GM21529 (cell line): ENCODE data around the gene B4GALT1.

Source experiments
- ATAC-seq: cut with Tn5 transposase; IDR thresholded peaks from one replicate; pipeline ENCODE4 v1.9.1; 2021; ENCODE audit not compliant: unreplicated experiment

The B4GALT1 gene

DNA sequence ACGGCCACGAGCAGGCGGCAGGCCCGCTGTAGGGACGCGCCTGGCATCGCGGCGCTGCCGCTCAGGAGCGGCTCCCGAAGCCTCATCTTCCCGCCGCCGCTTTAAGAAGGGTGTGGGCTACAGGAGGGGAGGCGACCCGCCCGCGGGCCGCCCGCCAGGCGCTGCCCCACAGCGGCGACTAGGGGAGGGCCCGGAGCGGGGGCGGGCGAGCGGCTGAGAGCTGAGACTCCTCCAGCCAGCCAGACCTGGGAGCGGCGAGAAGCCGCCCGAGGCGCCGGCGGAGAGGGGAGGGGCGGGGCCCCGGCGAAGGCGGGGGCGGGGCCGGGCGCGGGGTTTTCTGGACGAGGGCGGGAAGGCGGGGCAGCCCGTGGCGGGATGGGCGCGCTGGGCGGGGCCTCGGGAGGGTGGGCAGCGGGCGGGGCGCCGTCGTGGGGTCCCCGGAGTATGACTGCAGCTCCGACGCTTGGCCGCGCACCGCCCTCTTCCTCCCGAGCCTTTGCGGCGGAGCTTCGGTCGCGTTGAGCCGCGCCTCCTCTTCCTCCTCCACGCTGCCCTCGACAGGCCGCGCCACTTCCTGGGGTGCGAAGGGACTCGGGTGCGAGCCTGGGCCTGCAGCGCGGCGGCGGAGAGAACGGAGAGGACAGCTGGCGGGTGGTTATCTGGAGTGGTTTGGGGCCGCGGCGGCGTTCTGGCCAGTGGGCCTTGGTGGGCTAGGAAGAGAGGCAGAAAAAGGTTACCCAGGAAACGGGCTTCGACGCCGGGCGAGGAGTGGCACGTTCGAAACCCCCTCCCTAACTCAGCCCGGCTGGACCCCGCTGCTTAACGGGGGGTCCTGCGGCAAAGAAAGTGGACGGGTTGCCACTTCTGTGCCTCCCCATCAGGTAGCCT lies at the start of gene B4GALT1:
TSS of gene B4GALT1 (minus strand) at position 253 of the 888 bp plus-strand sequence. CDS start at position 86, 167 bp downstream.
- ATAC-seq, result peak; percentile 54

DNA sequence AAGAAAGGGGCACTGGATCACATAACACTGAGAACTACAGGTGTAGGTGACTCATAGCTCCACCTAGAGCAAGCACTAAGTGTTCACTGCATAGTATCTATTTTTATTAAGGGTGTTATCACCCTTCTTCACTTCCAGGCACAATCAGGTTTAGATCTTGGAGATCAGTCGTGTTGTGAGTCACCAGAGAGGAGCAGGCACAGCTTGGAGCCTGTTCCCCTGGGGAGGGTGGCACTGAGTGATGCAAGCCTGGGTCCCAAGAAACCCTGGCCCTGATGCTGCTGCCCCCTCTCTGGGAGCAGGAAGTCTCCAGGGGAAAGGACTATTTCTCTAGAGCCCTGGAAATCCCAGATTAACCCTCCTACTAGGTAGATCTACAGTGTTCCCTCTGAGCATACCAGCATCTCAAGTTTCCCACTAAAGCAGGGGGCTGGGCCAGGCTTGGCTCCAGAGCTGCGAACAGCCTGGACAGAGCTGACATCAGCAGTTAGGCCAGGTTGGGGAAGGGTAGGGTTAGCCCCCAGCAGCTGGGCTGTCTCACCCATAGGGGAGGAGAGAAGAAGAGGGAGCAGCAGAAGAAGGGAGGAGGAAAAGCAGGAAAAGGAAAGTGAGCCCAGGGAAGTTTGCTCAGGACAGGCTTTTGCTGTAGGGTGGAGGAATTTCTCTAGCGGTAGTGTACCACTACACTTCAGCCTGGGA lies 44.7 kb upstream of the B4GALT1 start:
- no peak for ATAC-seq

DNA sequence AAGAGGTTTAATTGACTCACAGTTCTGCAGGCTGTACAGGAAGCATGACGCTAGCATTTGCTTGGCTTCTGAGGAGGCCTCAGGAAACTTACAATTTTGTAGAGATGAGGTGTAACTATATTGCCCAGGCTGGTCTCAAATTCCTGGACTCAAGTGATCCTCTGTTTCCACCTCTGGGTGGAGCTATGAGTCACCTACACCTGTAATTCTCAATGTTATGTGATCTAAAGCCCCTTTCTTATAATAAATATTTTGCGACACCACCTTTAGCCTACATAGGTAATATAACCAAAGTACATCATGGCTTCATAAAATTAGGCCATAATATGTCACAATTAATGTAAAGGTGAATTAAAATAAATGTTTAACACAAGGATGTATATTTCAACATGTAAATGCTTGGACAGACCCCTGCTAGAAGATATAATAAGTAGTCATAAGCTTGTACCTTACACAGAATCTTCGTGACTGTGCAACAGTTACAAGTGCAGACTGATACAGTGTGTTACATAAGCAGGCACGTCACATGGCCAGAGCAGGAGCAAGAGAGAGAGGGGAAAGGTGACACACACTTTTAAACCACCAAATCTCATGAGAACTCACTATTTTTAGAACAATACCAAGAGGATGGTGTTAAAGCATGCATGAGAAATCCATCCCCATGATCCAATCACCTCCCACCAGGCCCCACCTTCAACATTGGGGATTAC lies 43.0 kb upstream of the B4GALT1 start:
- ATAC-seq, result no peak

DNA sequence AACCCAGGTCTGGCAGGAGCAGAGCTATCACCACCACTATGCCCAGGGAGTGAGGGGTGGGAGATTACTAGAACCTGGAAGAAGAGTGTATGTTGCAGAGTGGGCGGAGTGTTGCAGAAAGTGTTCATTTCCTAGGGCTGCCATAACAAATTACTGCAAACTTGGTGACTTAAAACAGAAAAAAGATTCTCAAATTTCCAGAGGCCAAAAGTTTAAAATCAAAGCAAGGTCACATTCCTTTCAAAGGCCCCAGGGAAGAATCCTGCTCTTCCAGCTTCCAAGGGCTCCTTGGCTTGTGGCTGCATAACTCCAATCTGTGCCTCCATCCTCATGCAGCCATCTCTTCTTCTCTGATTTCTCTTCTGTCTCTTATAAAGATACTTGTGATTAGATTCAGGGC lies 42.3 kb upstream of the B4GALT1 start:
- no peak for ATAC-seq

GRCh38 chr9:33202552-33203201 lies 35.5 kb upstream of the B4GALT1 start:
- ATAC-seq, result peak; percentile 99

DNA sequence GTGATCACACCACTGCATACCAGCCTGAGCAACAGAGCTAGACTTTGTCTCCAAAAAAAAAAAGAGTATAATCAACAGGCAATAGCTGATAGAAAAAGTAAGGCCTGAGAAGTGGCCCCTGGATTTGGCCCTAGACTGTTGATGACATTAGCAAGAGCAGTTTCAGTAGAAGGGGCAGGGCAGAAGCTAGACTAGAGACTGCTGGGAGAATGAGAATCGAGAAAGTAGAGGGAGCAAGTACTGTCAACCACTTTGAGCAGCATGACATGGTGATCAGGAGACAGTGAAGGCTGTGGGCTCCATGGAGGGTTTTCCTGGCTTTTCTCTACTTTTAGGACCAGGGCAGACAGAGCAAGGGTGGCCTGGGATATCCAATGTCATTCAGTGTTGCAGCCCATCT lies 34.9 kb upstream of the B4GALT1 start:
- ATAC-seq, result peak; percentile 73

DNA sequence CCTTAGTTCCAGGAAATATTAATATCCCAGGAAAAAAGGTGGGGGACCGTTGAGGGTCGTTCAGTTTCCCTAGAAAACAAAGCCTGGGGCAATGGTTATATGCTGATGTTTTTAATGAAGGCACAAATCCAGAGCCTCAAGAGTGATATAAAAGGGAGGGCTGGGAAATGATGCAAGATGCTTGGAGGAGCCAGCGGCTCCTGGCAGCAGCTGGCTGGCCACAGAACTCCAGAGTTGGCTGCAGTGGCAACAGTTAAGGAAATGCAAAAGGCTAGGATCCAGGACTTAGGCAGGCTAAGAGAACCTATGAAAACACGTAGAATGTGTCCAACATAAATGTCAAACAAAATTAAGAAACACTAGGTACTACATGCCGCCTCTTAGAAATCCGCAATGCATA lies 31.0 kb upstream of the B4GALT1 start:
- ATAC-seq, result no peak

DNA sequence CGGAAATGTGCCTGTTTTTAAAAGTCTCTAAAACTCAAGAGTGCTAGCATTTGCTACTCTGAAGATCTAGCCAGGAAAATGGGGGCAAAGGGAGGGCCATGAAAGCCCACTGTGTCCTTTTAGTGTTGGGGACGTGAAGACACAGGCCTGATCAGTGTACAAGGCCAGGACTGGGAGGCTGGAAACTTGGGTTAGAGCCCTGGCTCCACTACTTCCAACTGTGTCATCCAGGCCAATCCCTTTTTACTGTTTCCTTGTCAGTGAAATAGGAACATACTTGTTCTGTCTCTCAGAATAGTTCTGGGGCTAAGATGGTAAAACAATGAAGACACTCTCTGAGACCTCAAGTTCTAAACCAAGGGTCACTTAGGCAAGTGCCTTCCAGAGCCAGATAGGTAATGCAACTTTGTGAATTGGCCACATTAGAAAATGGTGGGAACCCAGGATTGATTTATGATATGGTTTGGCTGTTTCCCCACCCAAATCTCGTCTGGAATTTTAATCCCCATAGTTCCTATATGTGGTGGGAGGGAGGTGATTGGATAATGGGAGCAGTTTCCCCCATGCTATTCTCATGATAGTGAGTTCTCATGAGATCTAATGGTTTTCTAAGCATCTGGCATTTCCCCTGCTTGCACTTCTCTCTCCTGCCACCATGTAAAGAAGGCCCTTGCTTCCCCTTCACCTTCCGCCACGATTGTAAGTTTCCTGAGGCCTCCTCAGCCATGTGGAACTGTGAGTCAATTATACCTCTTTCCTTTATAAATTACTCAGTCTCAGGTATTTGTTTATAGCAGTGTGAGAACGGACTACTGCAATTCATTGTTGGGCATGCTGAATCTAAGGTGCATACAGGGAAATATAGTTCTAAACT lies 30.4 kb upstream of the B4GALT1 start:
- ATAC-seq, result no peak

DNA sequence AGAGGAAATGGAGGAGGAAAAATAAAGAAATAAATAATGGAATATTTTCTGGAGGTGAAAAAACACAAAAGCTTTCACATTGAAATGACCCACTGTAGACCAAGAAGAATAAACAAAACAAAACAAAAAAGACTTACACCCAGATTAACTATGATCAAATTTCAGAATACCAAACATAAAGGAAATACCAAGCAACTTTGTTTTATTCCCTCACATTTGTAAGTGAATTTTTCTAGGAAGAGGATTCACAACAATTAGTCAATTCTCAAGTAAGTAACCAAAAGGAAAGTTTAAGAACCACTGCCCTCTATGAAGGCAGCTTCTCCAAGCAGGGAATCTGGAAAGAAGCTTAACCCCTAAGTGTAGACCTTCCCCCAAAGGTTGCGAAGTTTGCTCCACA lies 29.6 kb upstream of the B4GALT1 start:
- no peak for ATAC-seq

DNA sequence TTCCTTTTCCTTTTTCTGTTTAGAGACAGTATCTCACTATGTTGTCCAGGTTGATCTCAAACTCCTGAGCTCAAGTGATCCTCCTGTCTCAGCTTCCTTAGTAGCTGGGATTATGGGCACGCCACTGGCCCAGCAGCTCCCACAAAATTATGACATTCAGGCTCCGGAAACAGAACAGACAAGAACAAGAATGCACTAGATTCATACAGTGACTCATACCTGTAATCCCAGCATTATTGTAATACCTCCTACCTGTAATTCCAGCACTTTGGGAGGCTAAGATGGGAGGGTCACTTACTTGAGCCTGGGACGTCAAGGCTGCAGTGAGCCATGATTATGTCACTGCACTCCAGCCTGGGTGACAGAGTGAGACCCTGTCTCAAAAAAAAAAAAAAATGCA lies 26.7 kb upstream of the B4GALT1 start:
- ATAC-seq, result no peak

DNA sequence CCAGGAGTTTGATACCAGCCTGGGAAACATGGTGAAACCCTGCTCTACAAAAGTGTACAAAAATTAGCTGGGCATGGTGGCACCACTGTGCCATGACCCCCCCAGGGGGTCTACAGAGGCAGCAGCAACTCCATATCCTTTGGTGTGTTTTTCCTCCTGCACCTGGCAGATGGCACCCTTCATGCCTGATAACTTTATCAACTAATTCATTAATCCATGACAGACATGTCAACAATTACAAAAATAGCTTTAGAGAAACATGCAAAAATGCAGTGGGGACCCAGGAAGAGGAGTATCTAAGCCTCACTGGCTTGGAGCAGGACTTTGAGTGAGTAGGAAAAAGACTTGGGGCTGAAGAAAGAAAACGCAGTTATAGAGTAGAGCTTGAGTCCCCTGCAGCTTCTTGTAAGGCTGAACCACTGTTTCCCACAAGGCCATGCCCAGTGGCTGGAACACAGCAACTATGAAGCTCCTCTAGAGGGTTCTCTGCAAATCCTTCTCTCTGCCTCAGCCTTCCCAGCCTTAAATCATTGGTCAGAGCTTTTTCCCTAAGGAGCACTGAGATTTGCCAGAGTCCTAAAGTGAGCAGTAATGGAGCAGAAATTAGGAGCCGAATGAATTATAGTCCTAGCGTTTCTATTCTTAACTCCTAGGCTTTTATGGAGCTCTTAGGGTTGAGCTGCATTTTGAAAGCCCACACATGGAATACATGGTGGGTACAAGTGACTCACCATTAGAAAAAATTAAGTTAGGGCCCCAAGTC lies 25.5 kb upstream of the B4GALT1 start:
- no peak for ATAC-seq

DNA sequence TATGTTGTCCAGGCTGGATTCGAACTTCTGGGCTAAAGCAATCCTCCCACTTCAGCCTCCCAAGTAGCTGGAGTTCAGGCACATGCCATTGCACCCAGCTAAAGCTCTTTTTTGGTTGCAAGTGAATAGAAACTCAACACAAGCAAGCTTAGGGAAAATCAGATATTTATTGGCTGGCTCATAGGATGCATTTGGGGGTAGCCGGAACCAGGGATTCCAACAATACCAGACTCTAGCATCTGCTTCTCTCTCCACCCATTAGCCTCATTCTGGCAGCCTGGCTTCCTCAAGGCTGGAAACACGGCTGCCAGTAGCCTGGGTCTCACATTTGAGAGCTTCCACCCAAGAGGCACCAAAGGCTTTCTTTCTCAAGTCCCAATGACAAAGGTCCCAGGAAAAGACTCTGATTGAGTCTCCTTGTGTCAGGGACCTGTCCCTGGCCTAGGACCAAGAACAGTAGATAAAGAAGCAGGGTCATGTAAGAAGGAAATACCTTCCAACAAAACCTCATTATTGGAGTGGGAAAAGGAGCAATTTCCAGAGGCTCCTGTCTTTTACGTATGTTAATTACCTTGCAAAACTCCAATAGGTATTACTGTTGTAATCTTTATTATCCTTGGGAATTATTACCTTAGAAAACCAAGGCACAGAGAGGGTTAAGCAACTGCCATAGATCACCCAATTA lies 23.0 kb upstream of the B4GALT1 start:
- ATAC-seq, result no peak

GRCh38 chr9:33189331-33189791 lies 22.2 kb upstream of the B4GALT1 start:
- no peak for ATAC-seq

- no peak for ATAC-seq
These were observed 21.6 kb upstream of the B4GALT1 start for GRCh38 chr9:33188711-33189110.

DNA sequence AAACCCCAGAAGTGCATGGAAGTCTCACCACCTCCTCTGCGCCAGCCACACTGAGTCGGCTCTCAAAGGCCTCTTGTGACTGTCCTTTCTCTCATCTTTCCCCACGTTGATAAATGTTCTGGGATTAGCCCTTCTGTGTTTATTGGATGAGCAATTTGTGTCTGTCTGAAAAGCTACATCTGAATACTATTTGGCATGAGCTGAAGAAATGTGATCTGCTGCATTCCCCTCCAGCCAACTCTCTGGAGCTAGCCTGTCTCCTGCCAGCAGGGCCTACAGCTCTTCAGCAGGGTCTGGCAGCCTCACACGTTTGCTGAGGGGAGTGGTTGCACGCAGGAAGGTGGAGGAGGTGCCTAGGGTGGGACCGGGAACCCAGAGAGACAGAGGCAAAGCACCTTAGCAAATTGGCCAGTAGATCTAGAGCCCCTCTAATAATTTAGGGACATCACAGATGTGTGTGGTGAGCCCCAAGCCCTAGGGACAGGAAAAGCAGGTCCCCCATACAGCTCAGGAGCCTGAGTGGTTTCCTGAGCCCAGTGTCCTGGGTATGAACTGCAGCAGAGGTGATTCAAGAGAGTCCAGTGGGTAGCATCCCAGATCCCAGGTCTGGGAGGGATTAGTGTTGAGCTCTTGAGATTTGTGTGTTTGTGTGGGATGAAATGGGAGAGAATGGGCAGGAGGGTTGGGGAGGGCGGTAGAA lies 20.5 kb upstream of the B4GALT1 start:
- ATAC-seq, result no peak

DNA sequence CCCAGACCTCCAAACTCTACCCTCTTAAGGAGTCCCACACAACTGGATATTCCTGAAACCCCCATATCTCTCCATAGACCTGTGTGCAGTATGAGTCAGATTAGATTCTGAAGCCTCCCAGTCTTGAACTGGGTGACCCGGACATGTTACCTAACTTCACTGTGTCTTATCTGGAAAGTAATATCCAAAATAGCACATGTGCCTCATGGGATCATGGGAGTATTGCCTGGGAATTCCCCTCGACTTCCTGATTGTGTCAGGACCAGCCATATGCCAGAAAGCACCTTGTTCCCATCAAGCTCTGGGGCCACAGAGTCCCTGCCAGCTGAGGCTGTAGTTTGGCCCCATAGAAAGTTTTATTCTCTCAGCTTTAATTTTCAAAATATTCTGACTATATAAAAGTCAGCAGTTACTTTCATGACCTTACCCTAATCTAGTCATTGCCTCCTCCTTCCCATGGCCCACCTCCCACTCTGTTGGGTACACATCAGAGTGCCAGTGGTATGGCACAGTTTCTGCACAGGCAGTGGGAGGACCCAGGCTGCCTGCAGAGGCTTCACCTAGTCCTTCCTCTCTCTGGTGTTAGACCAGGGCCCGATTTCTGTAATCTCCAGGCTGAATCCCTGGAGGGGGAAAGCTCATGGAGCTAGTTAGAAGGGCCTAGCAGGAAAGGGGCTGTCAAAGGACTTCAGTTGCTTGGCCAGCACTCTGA lies 19.5 kb upstream of the B4GALT1 start:
- no peak for ATAC-seq

- no peak for ATAC-seq
These were observed 18.7 kb upstream of the B4GALT1 start for GRCh38 chr9:33185858-33186257.

- ATAC-seq, result no peak
These were observed 18.3 kb upstream of the B4GALT1 start for GRCh38 chr9:33185406-33185805.
